Sigmoid colon (tissue), 7 donors: Measurements from ENCODE around the gene FNTB. TPM values are rescaled to one million over a fixed set of nuclear protein-coding genes. Genes with fewer than 3 reads are reported as not detected.
A peak's percentile ranks its signal among the peaks of the same experiment; 100 is the strongest.
"Not testable (repeated sequence)": the region's sequence is repeated elsewhere in the genome, so short reads cannot be mapped to it uniquely, and the experiment has no call there.

Experiments used
- DNase-seq: peaks from one replicate; pipeline ENCODE4 v3.0.0-alpha.2; 2019
- H3K27ac ChIP-seq, 4 donors: fragments of 200-600 bp; sonication (generic); one replicate each; pipeline ENCODE4 v1.5.1; 2016 to 2019; ENCODE audit warnings: mild to moderate bottlenecking in 1 of 4
- H3K27me3 ChIP-seq, 3 donors: fragments of 200-600 bp; sonication (generic); one replicate each; pipeline ENCODE4 v1.5.1; 2019; ENCODE audit warnings: mild to moderate bottlenecking in 1 of 3
- H3K36me3 ChIP-seq, 4 donors: fragments of 200-600 bp; sonication (generic); one replicate each; pipeline ENCODE4 v1.5.1; 2016 to 2019
- H3K4me1 ChIP-seq, 4 donors: fragments of 200-600 bp; sonication (generic); one replicate each; pipeline ENCODE4 v1.5.1; 2017 to 2019
- H3K4me3 ChIP-seq, 4 donors: fragments of 200-600 bp; sonication (generic); one replicate each; pipeline ENCODE4 v1.5.1; 2017 to 2019; ENCODE audit warnings: mild to moderate bottlenecking in 2 of 4, moderate library complexity in 1 of 4
- H3K9me3 ChIP-seq, 4 donors: fragments of 200-600 bp in 3 of 4; sonication (generic) in 3 of 4; one replicate each; pipeline versions ENCODE4 v1.5.1 to v1.6.1; 2013 to 2019
- CTCF ChIP-seq, 4 experiments: fragments of 450-650 bp in 3 of 4; fragments of 200-600 bp in 1 of 4; IDR thresholded peaks; one replicate each; pipeline ENCODE4 v1.5.1; 2016 to 2019; ENCODE audit warnings: antibody characterized with exemption in 4 of 4, mild to moderate bottlenecking in 3 of 4, moderate library complexity in 2 of 4
- EP300 ChIP-seq, 4 donors: sonication (generic); formaldehyde crosslinking; IDR thresholded peaks; one replicate each; pipeline ENCODE4 v1.6.1; 2017; ENCODE audit warnings: antibody characterized with exemption in 4 of 4
- POLR2A ChIP-seq, 2 donors: fragments of 450-650 bp; IDR thresholded peaks; one replicate each; pipeline ENCODE4 v1.6.1; 2016; ENCODE audit warnings: antibody characterized with exemption in 2 of 2, mild to moderate bottlenecking in 2 of 2, moderate library complexity in 2 of 2
- POLR2AphosphoS5 ChIP-seq, 4 donors: sonication (generic); formaldehyde crosslinking; IDR thresholded peaks; one replicate each; pipeline ENCODE4 v1.6.1; 2017; ENCODE audit warnings: antibody characterized with exemption in 4 of 4
- WGBS, 2 donors: extraction: QIAGEN DNeasy Blood & Tissue Kit; methylation state at CpG; one replicate each; pipeline ENCODE4 v1.1.7; 2013; 5-methylcytosine and 5-hydroxymethylcytosine counted together
- intact Hi-C: fragments of 100-400 bp; cut with DNase I; formaldehyde crosslinking; loops from one replicate; pipeline ENCODE4 v1.15.1; 2023
- polyA plus RNA-seq, 3 donors: library from polyadenylated mRNA; stranded (reverse); fragments of 200-250 nt; gene quantifications; one replicate each; pipeline ENCODE4 v1.2.3, GENCODE V29; 2013
- total RNA-seq, 4 donors: library from RNA; depleted of rRNA; stranded (reverse); fragments of >200 nt; gene quantifications; one replicate each; pipeline ENCODE4 v1.1.0, GENCODE V29; 2016
- donor health status: healthy with polysubstance abuse.
- donor health status: Bipolar disorder and iron deficiency.
- donor health status: healthy.

FNTB gene
- total and polyA plus RNA-seq, 7 donors = 6.9 to 13.0 (median 10.7) TPM

- Histone ChIP-seq H3K4me3 (no peak overlapping the region), H3K27ac (peak overlapping the region; percentile 53 to 77 (median 70)), H3K9me3 (no peaks in the 10 kb centered on the region), H3K4me1 (peaks cover 0 to 76% (median 62%) of the 10 kb centered on the region in 4 donors), H3K36me3 (peaks cover 0 to 48% (median 20%) of the 10 kb centered on the region in 4 donors), H3K27me3 (no peaks in the 10 kb centered on the region)
- intact Hi-C loops = no loop called here
- TF ChIP-seq POLR2AphosphoS5 (IDR thresholded peaks at IDR 0.05) (no peak), CTCF (IDR thresholded peaks at IDR 0.05) (no peak)
- 25 to 54% methylated on average over 2 of the region's 2 CpGs for WGBS, 2 donors
- DNase-seq = no peak
Measured at GRCh38 chr14:65080960-65081747, 94.5 kb downstream of the FNTB start.

- no peak overlapping the region for H3K4me3 ChIP-seq
- intact Hi-C loops = no loop called here
- DNase-seq = no peak
- H3K36me3 ChIP-seq = peaks cover 6 to 48% (median 16%) of the 10 kb centered on the region in 4 donors
- no peaks in the 10 kb centered on the region for H3K9me3 ChIP-seq
- 80 to 83% methylated on average over 2 of the region's 2 CpGs for WGBS, 2 donors
- no peaks in the 10 kb centered on the region for H3K27me3 ChIP-seq
- H3K27ac ChIP-seq = peak overlapping the region in 1 of 4 donors; percentile 19
- H3K4me1 ChIP-seq = peaks cover 0 to 73% (median 61%) of the 10 kb centered on the region in 4 donors
- TF ChIP-seq POLR2A (IDR thresholded peaks at IDR 0.05) = no peak
- no peak for TF ChIP-seq EP300 (IDR thresholded peaks at IDR 0.05)
- TF ChIP-seq CTCF (IDR thresholded peaks at IDR 0.05) = no peak
- no peak for TF ChIP-seq POLR2AphosphoS5 (IDR thresholded peaks at IDR 0.05)
Measured at GRCh38 chr14:65082930-65083329, 96.2 kb downstream of the FNTB start.

- WGBS, 2 donors = 84 to 95% methylated on average over 6 of the region's 6 CpGs
- peaks cover 6 to 64% (median 25%) of the 10 kb centered on the region in 4 donors for H3K36me3 ChIP-seq
- no peaks in the 10 kb centered on the region for H3K27me3 ChIP-seq
- intact Hi-C loops = no loop called here
- TF ChIP-seq POLR2AphosphoS5 (IDR thresholded peaks at IDR 0.05) = no peak
- TF ChIP-seq EP300 (IDR thresholded peaks at IDR 0.05) = no peak
- TF ChIP-seq CTCF (IDR thresholded peaks at IDR 0.05) = no peak
- TF ChIP-seq POLR2A (IDR thresholded peaks at IDR 0.05) = no peak
- no peak overlapping the region for H3K27ac ChIP-seq
- no peaks in the 10 kb centered on the region for H3K9me3 ChIP-seq
- DNase-seq = no peak
- H3K4me3 ChIP-seq = no peak overlapping the region
- peaks cover 0 to 54% (median 44%) of the 10 kb centered on the region in 4 donors for H3K4me1 ChIP-seq
Measured at GRCh38 chr14:65084554-65085505, 98.1 kb downstream of the FNTB start.

- peaks cover 9 to 83% (median 29%) of the 10 kb centered on the region in 4 donors for H3K36me3 ChIP-seq
- intact Hi-C loops, DNase-seq, H3K4me3 ChIP-seq, H3K9me3 ChIP-seq, H3K27ac ChIP-seq, H3K27me3 ChIP-seq: not testable (repeated sequence)
- WGBS, 2 donors = 96% methylated on average over 4 of the region's 4 CpGs
- peaks cover 0 to 42% (median 32%) of the 10 kb centered on the region in 4 donors for H3K4me1 ChIP-seq
Measured at GRCh38 chr14:65086686-65087085, 100.0 kb downstream of the FNTB start.

- H3K36me3 ChIP-seq = peaks cover 16 to 83% (median 40%) of the 10 kb centered on the region in 4 donors
Measured at GRCh38 chr14:65087835-65088234, 101.1 kb downstream of the FNTB start.

More at GRCh38 chr14:65087835-65088234, 101.1 kb downstream of the FNTB start:
- DNase-seq, H3K27ac ChIP-seq, H3K27me3 ChIP-seq, intact Hi-C loops, H3K9me3 ChIP-seq, H3K4me3 ChIP-seq: not testable (repeated sequence)
- H3K4me1 ChIP-seq = peaks cover 0 to 32% (median 24%) of the 10 kb centered on the region in 4 donors
- 91 to 97% methylated on average over 8 of the region's 8 CpGs for WGBS, 2 donors
